HG02678 (cell line): ENCODE measurements around the gene PRRX2.
"Not testable (repeated sequence)": the region's sequence is repeated elsewhere in the genome, so short reads cannot be mapped to it uniquely, and the experiment has no call there.

Experiments used
- ATAC-seq: cut with Tn5 transposase; IDR thresholded peaks from one replicate; pipeline ENCODE4 v1.9.1; 2021; ENCODE audit warnings: mild to moderate bottlenecking, moderate library complexity; ENCODE audit not compliant: unreplicated experiment

The PRRX2 gene

DNA sequence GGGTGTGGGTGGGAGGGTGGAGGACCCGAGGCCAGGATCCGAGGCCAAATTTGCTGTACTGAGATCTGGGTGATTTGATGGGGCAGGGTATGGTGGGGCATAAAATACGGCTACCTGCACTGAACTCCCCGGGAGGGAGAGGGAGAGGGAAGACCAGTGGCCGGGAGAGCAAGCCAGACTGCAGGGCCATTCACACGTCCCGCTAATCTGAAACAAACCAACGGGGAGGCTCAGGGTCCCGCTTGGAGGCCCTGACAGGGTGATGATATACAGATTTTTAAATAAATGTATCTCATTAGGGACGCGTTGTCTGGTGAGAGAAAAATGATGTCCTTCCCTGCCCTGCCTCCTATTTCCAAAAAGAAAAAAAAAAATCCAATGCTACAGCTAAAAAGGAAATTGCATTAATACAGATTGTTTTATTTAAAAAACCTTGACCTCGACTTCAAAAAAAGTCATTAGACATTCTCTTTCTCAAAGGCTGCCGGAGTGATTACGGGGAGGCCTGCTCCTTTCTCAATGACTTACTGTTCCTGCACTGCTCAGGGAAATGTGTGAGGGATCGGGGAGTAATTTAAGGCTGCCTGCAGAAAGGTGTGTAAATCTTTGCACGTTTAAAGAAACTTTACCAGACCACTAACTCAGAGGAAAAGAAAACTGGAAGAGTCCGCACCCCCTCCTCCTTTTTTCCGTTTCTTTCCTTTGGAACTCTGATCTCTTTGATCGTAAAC lies 11.5 kb upstream of the PRRX2 start:
- no peak for ATAC-seq

DNA sequence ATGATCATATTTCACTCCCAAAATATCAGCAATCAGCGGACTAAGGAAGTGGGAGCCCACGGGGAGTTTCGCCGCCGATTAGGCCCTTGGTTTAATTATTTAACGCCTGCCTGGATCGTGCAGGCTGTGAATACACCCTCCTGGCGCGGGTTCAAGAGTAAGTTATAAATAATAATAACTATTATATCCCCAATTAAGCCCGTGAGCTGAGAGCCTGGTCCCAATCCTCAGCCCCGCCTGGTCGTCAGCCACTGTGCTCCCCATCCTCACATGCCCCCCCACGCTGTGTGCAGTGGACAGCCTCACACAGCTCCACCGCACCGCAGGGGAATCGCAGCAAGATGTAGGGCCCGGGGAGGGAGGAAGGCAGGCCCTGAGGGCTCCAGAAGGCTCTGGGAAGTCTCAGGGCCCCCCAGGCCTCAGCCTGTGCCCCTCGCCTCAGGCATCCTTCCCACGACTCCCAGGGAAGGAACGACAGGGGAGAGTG lies 10.8 kb upstream of the PRRX2 start:
- ATAC-seq, result no peak

DNA sequence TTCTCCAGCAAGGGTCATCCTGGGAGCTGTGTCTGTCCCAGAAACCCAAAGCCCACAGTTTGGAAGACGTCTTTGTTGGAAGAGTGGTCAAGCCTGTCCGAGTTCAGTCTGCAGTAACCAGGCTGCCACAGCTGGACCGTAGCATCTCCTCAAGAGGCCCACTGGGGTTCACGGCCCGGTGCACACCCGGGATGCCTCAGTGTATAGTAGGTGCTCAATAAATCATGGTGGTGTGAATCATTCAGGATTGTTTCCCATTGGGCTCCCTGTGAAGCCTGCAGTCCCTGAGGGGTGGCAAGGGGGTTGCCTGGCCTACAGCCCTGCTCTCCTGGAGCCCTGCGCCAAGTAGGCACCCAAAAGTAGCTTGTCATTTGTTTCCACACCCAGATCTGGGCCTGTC lies 10.3 kb upstream of the PRRX2 start:
- no peak for ATAC-seq

DNA sequence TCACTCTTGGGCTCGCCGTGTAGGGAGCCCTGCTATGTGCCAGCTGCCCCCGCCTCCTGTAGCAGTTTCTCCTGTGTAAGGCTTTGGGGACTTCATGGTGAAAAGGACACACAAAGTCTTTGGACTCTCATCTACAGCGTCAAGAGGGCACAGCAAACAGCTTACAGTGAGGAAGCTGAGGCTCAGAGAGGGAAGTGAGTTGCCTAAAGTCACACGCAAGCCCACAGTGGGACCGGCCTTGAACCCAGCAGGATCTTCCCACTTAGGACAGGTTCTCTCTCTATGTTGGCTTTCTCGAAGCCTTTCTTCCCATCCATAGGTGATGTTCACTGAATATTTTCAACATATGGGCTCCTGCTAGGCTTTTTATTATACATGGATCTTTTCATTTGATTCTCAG lies 9.8 kb upstream of the PRRX2 start:
- ATAC-seq, result no peak

DNA sequence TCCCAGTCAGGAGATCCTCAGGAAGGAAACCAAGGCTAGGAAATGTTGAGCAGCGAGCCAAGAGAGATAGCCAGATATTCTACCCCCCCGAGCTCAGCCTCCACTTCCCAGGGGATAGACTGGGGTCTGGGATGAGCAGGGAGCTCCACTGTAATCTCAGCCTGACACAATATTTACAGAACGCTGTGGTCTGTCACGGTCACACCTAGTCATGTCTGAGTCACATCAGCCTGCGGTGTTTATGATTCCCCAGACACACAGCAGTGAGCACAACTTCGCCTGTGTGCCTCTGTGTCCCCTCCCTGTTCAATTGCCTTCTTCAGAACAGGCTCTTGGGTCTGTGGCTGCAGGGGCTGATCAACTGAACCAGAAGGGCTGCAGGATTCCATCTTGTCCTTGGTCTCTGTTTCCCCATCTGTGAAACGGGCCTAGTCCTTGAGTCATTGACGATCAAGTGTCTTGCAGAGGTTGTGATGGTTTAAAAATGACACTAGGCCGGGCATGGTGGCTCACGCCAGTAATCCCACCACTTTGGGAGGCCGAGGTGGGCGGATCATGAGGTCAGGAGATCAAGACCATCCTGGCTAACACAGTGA lies 8.6 kb upstream of the PRRX2 start:
- ATAC-seq, result no peak

DNA sequence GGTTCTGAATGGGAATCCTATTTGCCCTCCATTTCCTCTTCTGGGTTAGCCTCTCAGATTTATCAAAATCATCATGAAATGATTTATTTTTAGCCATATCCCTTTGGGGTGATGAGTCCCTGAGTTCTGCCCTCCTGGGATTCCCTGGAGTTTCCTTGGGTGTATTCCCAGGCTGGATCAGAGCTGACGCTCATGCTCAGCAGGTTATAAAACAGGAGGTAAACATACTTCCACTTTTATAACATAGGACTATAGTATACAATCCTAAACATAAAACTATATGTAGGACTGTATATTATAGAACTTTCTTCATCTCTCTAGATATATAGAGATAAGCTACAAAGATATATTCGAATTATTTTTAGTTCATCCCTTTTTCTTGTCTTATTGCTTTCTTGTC lies 4.4 kb upstream of the PRRX2 start:
- ATAC-seq, result no peak

DNA sequence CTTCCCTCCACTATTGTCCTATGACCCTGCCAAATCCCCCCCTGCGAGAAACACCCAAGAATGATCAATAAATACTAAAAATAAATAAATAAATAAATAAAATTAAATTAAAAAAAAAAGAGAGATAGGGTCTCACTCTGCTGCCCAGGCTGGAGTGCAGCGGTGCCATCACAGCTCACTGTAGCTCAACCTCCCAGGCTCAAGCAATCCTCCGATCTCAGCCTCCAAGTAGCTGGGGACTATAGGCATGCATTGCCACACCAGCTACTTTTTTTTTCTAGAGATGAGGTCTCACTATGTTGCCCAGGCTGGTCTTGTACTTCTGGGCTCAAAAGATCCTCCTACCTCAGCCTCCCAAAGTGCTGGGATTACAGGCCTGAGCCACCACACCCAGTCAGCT lies 3.2 kb upstream of the PRRX2 start:
- not testable (repeated sequence) for ATAC-seq

DNA sequence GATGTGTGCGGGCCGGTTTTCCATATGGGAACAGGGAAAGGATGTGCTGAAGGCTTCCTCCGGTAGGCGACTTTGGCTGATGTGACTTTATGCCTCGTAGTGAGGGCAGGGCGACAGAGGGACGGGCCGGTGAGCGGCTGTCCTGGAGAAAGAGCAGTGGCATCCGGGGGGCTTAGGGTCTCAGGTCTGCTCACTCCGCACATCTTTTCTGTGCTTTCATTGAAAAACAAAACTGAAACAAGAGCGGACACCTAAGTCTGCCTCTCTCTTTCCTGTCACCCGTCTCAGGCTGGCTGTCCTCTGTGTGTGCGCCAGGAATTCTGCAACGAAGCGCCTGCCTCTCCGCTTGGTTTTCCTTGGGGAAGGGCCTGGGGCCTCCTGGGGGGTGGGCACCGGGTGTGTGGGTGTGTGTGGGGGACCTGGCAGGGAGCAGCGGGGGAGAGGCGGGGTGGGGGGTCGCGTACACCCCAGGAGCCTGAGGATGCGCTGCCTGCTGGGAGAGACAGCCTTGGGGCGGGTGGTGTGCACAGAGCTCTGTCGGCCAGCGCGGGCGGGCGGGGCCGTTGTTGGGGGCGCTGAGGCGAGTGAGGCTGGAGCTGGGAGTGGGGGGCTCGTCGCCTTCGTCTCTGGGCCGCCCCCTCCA lies 580 bp upstream of the PRRX2 start:
- ATAC-seq, result no peak

DNA sequence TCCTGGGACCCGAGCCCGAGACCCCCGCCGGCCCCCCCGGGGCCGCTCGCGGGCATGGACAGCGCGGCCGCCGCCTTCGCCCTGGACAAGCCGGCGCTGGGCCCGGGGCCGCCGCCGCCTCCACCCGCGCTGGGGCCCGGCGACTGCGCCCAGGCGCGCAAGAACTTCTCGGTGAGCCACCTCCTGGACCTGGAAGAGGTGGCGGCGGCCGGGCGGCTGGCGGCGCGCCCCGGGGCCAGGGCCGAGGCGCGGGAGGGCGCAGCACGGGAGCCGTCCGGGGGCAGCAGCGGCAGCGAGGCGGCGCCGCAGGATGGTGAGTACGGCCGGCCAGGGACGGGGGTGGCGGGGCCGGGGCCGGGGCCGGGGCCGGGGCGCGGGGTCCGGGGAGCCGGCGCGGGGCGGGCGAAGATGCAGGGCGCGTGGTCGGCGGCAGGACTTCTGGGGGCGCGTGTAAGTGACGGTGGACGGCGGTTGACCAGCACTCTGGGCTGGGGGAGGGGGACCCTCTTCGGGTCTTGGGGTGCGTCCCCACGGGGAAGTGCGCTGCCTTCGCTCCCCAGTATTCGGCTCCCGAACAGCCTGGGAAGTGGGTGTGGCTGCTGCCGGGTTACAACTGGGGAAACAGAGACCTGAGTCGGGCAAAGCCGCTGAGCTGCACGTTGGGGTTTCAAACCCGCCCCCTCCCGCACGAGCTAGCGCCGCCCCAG lies 520 bp downstream of the PRRX2 start:
- ATAC-seq, result no peak

DNA sequence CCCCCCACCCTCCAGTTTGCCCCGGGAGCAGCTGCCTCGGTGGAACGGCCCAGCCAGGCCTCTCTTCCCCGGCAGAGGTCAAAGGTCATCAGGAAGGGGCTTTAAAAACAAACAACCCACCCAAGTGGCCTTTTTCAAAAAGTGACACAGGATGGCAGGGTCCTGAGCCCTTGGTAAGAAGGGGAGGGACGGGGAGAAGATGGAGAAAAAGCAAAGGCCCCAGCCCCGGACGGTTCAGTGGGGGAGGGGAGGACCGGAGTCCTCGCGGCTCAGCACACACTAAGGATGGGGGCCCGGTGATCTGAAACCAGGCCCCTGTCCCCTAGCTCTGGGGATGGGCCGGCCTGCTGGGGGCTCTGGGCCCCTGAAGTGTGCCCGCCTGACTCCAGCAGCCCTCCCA lies 1.1 kb downstream of the PRRX2 start:
- ATAC-seq, result no peak

DNA sequence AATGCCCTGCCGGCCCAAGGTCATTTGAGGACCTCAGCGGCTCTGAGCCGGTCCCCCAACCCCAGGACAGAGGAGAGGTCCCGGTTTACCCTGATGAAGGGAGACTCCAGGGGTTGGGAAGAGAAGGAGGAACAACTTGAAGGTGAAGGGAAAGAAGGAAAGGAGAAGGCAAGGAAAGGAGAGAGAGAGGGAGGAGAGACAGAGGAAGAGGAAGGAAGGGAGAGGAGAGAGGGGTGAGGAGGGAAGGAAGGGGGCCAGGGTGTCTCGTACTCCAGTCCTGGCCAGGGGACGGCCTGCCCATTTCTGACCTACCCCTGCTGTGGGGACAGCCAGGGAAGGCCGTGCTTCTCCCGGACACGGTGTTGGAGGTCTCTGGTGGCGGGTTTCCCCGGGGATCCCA lies 1.9 kb downstream of the PRRX2 start:
- ATAC-seq, result no peak

DNA sequence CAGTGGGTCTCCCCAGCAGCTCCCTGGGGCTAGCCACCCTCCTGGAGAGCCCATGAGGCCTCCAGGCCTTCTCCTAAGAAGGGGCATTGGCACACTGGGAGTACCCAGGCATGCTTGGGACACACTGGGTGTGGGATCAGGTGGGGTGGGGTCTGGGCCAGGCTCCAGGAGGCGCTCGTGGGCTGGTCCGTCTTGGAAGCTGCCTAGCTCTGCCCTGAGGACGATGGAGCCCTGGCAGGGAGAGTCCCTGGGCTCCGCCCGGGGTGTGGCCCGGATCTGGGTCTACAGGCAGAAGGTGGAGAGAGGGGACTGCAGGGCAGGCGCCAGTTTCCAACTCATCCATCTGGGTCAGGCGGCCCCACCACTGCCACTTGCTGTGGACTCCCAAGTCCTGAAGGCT lies 2.4 kb downstream of the PRRX2 start:
- ATAC-seq, result no peak

DNA sequence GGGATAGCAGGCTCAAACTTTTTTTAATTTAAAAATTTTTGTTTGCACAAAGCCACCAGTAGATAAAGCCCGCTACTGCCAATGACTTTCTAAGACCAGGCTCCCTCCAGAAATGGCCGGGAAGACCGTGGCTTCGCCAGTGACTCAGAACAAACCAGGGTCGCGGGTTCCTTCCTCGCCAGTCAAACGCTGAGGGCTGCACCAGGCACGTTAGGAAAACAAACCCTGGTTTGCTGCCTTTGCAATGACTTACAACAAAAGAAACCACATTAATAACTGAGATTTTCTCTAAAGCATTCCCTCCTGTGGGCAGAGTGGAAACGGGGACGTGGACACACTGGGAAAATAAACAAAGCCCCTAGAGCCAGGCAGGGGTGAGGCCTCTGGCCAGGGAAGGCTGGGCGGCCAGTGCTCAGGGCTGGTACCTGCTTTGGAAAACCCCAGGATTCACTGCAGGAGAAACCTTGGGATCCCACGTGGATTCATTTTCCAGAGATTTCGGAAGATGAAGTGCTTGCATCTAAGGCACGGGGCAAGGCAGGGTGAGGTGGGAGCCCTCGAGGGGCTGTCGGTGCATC lies 3.8 kb downstream of the PRRX2 start:
- no peak for ATAC-seq

DNA sequence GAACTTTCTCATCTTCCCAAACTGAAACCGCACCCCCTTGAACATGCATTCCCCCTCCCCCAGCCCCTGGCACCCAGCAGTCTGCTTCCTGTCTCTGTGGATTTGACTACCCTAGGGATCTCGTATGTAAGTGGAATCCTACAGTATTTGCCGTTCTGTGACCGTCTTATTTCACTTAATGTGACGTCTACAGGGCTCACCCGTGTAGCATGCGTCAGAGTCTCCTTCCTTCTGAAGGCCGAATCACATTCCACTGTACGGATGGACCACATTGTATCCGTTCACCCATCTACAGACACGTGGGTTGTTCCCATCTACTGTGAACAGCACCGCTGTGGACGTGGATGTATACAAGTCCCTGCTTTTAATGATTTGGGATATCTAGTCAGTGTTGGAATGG lies 4.5 kb downstream of the PRRX2 start:
- no peak for ATAC-seq

DNA sequence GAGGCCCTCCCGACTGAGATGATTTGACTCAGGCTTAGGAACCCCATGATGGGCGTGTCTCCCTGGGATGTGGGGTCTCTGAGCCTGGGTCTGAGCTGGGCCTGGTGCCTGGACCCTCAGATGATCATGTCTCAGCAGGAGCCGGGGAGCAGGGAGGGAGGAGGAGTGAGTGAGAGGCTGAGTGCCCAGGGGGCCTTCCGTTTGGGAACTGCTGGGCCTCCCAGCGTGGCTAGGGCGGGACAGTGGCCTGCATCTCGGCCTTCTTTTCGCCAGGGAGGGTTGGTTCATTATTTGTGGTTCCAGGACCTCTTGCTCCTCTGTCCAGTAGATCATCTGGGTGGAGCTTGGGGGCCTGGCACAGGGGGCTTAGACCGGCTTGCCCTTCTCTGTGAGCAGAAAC lies 5.6 kb downstream of the PRRX2 start:
- ATAC-seq, result no peak

DNA sequence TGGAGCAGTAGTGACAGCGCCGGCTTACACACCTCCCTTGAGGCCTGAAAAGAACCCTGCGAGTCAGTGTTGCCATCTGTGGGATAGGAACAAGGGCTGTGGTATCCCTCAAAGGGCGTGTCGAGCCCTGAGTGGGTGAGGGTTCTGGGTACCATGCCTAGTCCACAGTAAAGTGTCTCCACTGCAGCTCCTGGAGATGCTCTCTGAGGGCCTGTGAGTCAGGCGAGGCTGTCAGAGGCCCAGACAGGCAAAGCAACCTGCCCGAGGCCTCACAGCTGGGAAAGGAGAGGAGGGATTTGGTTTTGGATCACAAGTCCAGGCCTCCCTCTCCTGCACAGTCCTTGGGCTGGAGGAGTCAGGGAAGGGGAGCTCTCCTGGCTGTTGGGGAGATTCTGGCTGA lies 6.1 kb downstream of the PRRX2 start:
- ATAC-seq, result no peak

DNA sequence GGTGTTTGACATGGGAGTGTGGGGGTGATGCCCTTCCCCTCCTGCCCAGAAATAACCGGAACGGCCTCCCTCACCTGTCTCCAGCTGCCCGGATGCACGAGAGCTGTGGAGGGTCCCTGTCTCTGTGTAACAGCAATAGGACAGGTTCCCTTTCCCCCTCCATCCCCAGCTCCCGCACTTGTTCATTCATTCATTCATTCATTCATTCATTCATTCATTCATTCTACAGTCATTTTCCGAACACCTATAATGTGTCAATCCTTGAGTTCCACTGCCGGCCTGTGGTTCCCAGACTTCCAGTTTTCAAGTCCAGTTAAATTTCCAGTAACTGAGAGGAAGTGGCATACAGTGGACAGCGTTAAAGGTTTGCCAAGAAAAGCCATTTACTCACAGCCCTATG lies 7.3 kb downstream of the PRRX2 start:
- no peak for ATAC-seq

DNA sequence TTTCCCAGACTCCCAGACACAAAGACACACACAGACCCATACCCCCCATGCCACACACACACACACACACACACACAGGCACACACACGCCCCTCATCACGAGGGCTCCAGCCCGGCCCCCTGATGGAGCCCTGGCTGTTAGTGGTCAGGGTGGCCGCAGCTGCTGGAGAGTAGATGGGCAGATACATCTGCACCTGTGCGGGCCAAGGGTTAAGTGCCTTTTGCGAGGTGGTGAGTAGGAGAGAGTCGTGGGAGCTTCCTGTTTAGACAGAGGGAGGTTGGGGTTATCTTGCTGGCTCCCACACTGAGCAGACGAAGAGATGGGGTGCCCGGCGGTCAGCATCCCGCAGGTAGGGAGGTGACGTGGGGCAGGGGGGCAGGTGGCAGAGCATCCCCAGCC lies 8.2 kb downstream of the PRRX2 start:
- ATAC-seq, result no peak

DNA sequence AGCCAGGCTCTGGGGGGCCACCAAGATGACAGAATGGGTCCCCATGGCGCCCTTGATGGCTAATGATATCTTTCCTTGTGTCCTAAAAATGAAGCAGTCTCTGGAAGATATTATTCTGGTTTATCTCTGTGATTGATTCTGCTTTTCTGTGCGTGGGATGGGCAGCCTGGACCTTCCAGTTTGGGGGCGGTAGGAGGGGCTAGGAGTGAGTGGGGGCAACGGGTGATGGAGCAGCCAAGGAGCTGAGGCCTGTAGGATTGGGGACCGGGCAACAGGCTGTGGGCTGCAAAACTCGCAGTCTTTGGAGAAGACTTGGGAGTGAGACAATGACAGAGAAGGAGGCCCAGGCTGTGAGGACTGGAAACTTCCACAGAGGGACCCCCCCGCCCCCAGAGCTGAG lies 8.8 kb downstream of the PRRX2 start:
- ATAC-seq, result no peak

DNA sequence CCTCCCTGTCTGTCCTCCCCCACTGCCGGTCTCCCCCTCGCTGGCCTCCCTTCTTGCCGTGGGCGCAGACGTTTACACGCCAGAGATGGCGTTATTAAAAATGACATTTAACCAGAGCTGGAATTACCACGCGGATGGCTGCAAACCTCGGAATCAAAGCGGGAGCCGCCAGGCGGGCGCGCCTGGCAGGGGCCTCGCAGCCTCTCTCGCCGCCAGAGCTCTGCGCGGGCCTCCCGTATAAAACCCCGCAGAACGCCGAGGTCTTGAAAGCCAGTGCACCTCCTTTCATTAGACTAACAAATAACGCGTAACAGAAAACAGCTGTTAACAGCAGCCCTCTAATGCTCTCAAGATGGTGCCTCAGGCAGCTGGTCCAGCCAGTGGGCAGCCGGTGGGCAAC lies 10.2 kb downstream of the PRRX2 start:
- no peak for ATAC-seq

DNA sequence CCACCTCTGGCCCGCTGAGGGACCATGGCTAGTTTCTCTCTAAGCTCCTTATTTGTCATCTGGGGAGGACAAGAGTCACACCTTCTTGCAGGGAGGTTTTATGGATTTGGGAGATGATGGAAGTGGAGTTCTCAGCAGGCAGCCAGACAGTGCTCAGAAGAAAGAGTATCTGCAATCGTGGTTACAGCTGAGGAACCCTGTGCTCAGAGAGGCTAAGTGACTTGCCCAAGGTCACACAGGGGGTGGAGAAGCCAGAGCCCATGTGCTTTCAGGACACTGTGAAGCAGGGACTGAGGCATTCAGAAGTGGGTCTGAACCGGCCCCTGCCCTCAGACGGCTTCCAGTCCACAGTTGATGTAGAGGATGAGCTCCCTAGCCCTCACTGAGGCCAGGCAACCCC lies 10.8 kb downstream of the PRRX2 start:
- no peak for ATAC-seq
